T47D (cell line): ENCODE data around the gene CDHR3.

Experiments used
- DNase-seq, 2 experiments: peaks; one replicate each; pipeline versions ENCODE4 v3.0.0 to v3.0.0-alpha.2; 2011 to 2012; ENCODE audit warnings: low read depth in 1 of 2, low spot score in 1 of 2
- JUND ChIP-seq: IDR thresholded peaks from 2 replicates; pipeline ENCODE4 v1.6.1; 2012; ENCODE audit warnings: low read depth
- in situ Hi-C: cut with HindIII; loops from 2 replicates; pipeline ENCODE4 v1.10.0; 2016; ENCODE audit warnings: low sequenced_read_pairs, low pct_unique_long_range_greater_than_20kb

The CDHR3 gene

GRCh38 chr7:106042196-106042611, 79.1 kb downstream of the CDHR3 start:
- no peak for TF ChIP-seq JUND
- DNase-seq: no peak
- in situ Hi-C loops: no loop called here

GRCh38 chr7:106045139-106045538, 82.1 kb downstream of the CDHR3 start:
- no peak for TF ChIP-seq JUND
- in situ Hi-C loops: no loop called here
- no peak for DNase-seq

GRCh38 chr7:106045586-106045985, 82.5 kb downstream of the CDHR3 start:
- DNase-seq: no peak
- TF ChIP-seq JUND: no peak
- in situ Hi-C loops: no loop called here

- no peak for TF ChIP-seq JUND
- in situ Hi-C loops: no loop called here
- DNase-seq: no peak
Observed at GRCh38 chr7:106047184-106047583, 84.1 kb downstream of the CDHR3 start.

GRCh38 chr7:106047818-106048705, 85.0 kb downstream of the CDHR3 start:
- no peak for TF ChIP-seq JUND
- in situ Hi-C loops: no loop called here
- DNase-seq: no peak

GRCh38 chr7:106048706-106049020, 85.6 kb downstream of the CDHR3 start:
- in situ Hi-C loops: no loop called here
- DNase-seq: no peak
- TF ChIP-seq JUND: no peak

- DNase-seq: no peak
- in situ Hi-C loops: no loop called here
- no peak for TF ChIP-seq JUND
Observed at GRCh38 chr7:106049139-106049752, 86.2 kb downstream of the CDHR3 start.

GRCh38 chr7:106050002-106050745, 87.1 kb downstream of the CDHR3 start:
- no peak for TF ChIP-seq JUND
- in situ Hi-C loops: no loop called here
- DNase-seq: peak in 1 of 2 experiments; percentile 26

- no peak for DNase-seq
- in situ Hi-C loops: no loop called here
- no peak for TF ChIP-seq JUND
Observed at GRCh38 chr7:106050746-106051117, 87.7 kb downstream of the CDHR3 start.

- in situ Hi-C loops: no loop called here
- TF ChIP-seq JUND: no peak
- no peak for DNase-seq
Observed at GRCh38 chr7:106052681-106053080, 89.6 kb downstream of the CDHR3 start.

- in situ Hi-C loops: no loop called here
- TF ChIP-seq JUND: no peak
- DNase-seq: no peak
Observed at GRCh38 chr7:106053109-106053508, 90.0 kb downstream of the CDHR3 start.

GRCh38 chr7:106054156-106054910, 91.3 kb downstream of the CDHR3 start:
- in situ Hi-C loops: no loop called here
- no peak for DNase-seq

More at GRCh38 chr7:106054156-106054910, 91.3 kb downstream of the CDHR3 start:
- TF ChIP-seq JUND: no peak
